K562 (cell line): ENCODE data around the gene MICAL1. TPM values are rescaled to one million over a fixed set of nuclear protein-coding genes. Genes with fewer than 3 reads are reported as not detected.

ENCODE experiments used
- ATAC-seq: fragments of 200-7000 bp; cut with Tn5 transposase; 3 replicates; pipeline ENCODE4 v1.9.1; 2020; ENCODE audit warnings: moderate library complexity
- BruUV-seq: library from RNA; stranded (reverse); fragments of 400-500 nt; replicated peaks from 2 replicates; lab custom pipeline; 2021; lab: Mats Ljungman, UMichigan
- CTCF ChIA-PET: fragments of 300-600 bp; formaldehyde crosslinking; extraction: SDS; loops from one replicate; lab custom pipeline; 2021; ENCODE audit warnings: low intra/inter-chr PET ratio; lab: Yijun Ruan, JAX
- POLR2A ChIA-PET: fragments of 300-600, 350-650 bp; sonication (Branson Sonifier 250); formaldehyde crosslinking; extraction: SDS; loops from one replicate; lab custom pipeline; 2021; ENCODE audit warnings: antibody characterized with exemption, inconsistent platforms; lab: Yijun Ruan, JAX
- DNase-seq, 4 experiments: peaks; one replicate each; pipeline versions ENCODE4 v3.0.0 to v3.0.0-alpha.2; 2011 to 2018; ENCODE audit warnings: low spot score in 3 of 4, mixed read lengths in 3 of 4; ENCODE audit errors: extremely low read depth in 1 of 4
- FAIRE-seq: peaks from 2 replicates; lab custom pipeline; 2011; peaks lifted over from hg19 to GRCh38; lab: Jason Lieb, UNC
- H2AFZ ChIP-seq: 2 replicates; pipeline ENCODE4 v1.6.0; 2011; ENCODE audit warnings: low read depth, low read length, control low read depth, inconsistent platforms
- H3K27ac ChIP-seq: fragments of 200-600 bp; 3 replicates; pipeline ENCODE4 v1.8.0; 2011; ENCODE audit warnings: low read depth, mild to moderate bottlenecking, control low read depth, inconsistent platforms, low read length, moderate library complexity, mixed read lengths; ENCODE audit errors: extremely low read depth
- H3K27me3 ChIP-seq, 2 experiments: fragments of 300-600 bp in 1 of 2; 2 replicates in 1 of 2; 3 replicates in 1 of 2; pipeline versions ENCODE4 v1.6.0 to v1.8.0; 2011; ENCODE audit warnings: inconsistent platforms in 2 of 2, low read length in 2 of 2, mild to moderate bottlenecking in 1 of 2, mixed read lengths in 1 of 2, moderate library complexity in 1 of 2; ENCODE audit not compliant: control insufficient read depth in 2 of 2, insufficient read depth in 2 of 2
- H3K36me3 ChIP-seq: fragments of 300-600 bp; 3 replicates; pipeline ENCODE4 v1.8.0; 2011; ENCODE audit warnings: mild to moderate bottlenecking, low read length, inconsistent platforms; ENCODE audit not compliant: control insufficient read depth, insufficient read depth
- H3K4me1 ChIP-seq, 2 experiments: fragments of 200-600 bp in 1 of 2; replicated peaks in 1 of 2; 2 replicates in 1 of 2; 3 replicates in 1 of 2; pipeline versions ENCODE4 v1.5.1 to v1.8.0; 2011; ENCODE audit warnings: inconsistent platforms in 2 of 2, low read length in 2 of 2, mild to moderate bottlenecking in 1 of 2, mixed read lengths in 1 of 2, moderate library complexity in 1 of 2; ENCODE audit not compliant: control insufficient read depth in 2 of 2, insufficient read depth in 2 of 2
- H3K4me2 ChIP-seq: 2 replicates; pipeline ENCODE4 v1.6.1; 2011; ENCODE audit warnings: low read length, control low read depth, inconsistent platforms, mixed read lengths; ENCODE audit not compliant: insufficient read depth
- H3K4me3 ChIP-seq: fragments of 200-600 bp; sonication (generic), shearing (Covaris generic); 2 replicates; pipeline ENCODE4 v1.5.1; 2016; ENCODE audit warnings: control low read depth, inconsistent platforms
- H3K79me2 ChIP-seq: fragments of 200-600 bp; 3 replicates; pipeline ENCODE4 v1.8.0; 2011; ENCODE audit warnings: low read length, inconsistent platforms; ENCODE audit not compliant: control insufficient read depth, insufficient read depth
- H3K9ac ChIP-seq, 2 experiments: 2 replicates each; pipeline versions ENCODE4 v1.6.0 to v1.6.1; 2011; ENCODE audit warnings: low read depth in 2 of 2, low read length in 2 of 2, control low read depth in 1 of 2, inconsistent platforms in 1 of 2, mild to moderate bottlenecking in 1 of 2, mixed read lengths in 1 of 2; ENCODE audit not compliant: insufficient read depth in 1 of 2
- H3K9me1 ChIP-seq: one replicate; pipeline ENCODE4 v1.6.0; 2011; ENCODE audit warnings: inconsistent platforms, mild to moderate bottlenecking, low read length, moderate library complexity; ENCODE audit not compliant: control insufficient read depth, insufficient read depth
- H3K9me3 ChIP-seq: replicated peaks from 2 replicates; pipeline ENCODE4 v1.5.1; 2011; ENCODE audit warnings: low read depth, low read length, inconsistent platforms; ENCODE audit not compliant: control insufficient read depth, insufficient read depth
- H4K20me1 ChIP-seq: replicated peaks from 2 replicates; pipeline ENCODE4 v1.6.1; 2011; ENCODE audit warnings: low read length, inconsistent platforms, mixed read lengths; ENCODE audit not compliant: control insufficient read depth, insufficient read depth
- MAFF ChIP-seq: IDR thresholded peaks from 2 replicates; pipeline ENCODE4 v1.6.1; 2012; ENCODE audit warnings: low read length, improper control_type of control experiment
- NCOA6 ChIP-seq: fragments of 450-650 bp; IDR thresholded peaks from 2 replicates; pipeline ENCODE4 v1.6.1; 2017; ENCODE audit warnings: mild to moderate bottlenecking
- NFE2 ChIP-seq: IDR thresholded peaks from 2 replicates; pipeline ENCODE4 v1.6.1; 2014; ENCODE audit warnings: antibody characterized with exemption, low read depth
- ZC3H8 ChIP-seq: fragments of 450-650 bp; IDR thresholded peaks from 2 replicates; pipeline ENCODE4 v1.6.1; 2017
- ZNF408 ChIP-seq: fragments of 250-450 bp; sonication (Bioruptor Pico); IDR thresholded peaks from 2 replicates; pipeline ENCODE4 v1.4.0; 2020; ENCODE audit warnings: low read depth, mild to moderate bottlenecking, moderate library complexity
- WGBS: fragments of 100-300 bp; shearing (Covaris generic); methylation state at CpG from one replicate; pipeline ENCODE4 v1.1.6; 2016; ENCODE audit warnings: low coverage, mixed read lengths; ENCODE audit not compliant: insufficient coverage; ENCODE audit errors: missing lambda C conversion rate; 5-methylcytosine and 5-hydroxymethylcytosine counted together
- in situ Hi-C: fragments of 300-500 bp; cut with MboI; formaldehyde crosslinking; loops from 4 replicates; pipeline ENCODE4 v1.15.0; 2018; ENCODE audit warnings: inconsistent platforms, mixed read lengths
- intact Hi-C: fragments of 100-400 bp; cut with micrococcal nuclease; formaldehyde crosslinking; loops from 2 replicates; pipeline ENCODE4 v1.14.2; 2022
- polyA plus RNA-seq, 8 experiments: library from polyadenylated mRNA; depleted of rRNA in 4 of 8; stranded (reverse) in 5 of 8; unstranded in 3 of 8; fragments of >200 nt; fragmentation: Nextera tagmentation in 2 of 8; fragmentation: Illumina TruSeq in 1 of 8; extraction: Ambion mirVana in 2 of 8; extraction: Trizol in 1 of 8; gene quantifications; 2 replicates each; pipeline versions ENCODE4 v1.2.1 to v1.2.3, GENCODE V29; 2011 to 2014; ENCODE audit warnings: inconsistent platforms in 1 of 8, missing spikeins in 1 of 8
- total RNA-seq, 7 experiments: library from RNA; depleted of rRNA in 6 of 7; stranded (reverse); fragments of >200 nt in 6 of 7; fragmentation: Illumina TruSeq in 2 of 7; extraction: Trizol in 2 of 7; gene quantifications; 2 replicates each; pipeline versions ENCODE4 v1.2.1 to v1.2.3, GENCODE V29; 2011 to 2021; ENCODE audit warnings: low replicate concordance in 1 of 7
- TF ChIP-seq, protein P1 (sequence below): fragments of 200-400 bp; formaldehyde crosslinking; IDR thresholded peaks from 2 replicates; pipeline ENCODE4 v1.6.1; 2017; ENCODE audit warnings: mild to moderate bottlenecking, low read depth, low read length, moderate library complexity
- TF ChIP-seq, protein P2 (sequence below): fragments of 450-650 bp; IDR thresholded peaks from 2 replicates; pipeline ENCODE4 v1.6.1; 2017; ENCODE audit warnings: mild to moderate bottlenecking, moderate library complexity
- TF ChIP-seq, protein P3 (sequence below), 3 experiments: fragments of 200-800 bp in 1 of 3; fragments of 250-450 bp in 1 of 3; fragments of 450-650 bp in 1 of 3; sonication (Bioruptor Pico) in 1 of 3; sonication (Bioruptor generic) in 1 of 3; formaldehyde crosslinking in 1 of 3; IDR thresholded peaks; 2 replicates each; pipeline versions ENCODE4 v1.6.1 to v1.8.0; 2016 to 2022; ENCODE audit warnings: mild to moderate bottlenecking in 2 of 3, missing genetic modification characterization in 2 of 3, missing compliant biosample characterization in 1 of 3, moderate library complexity in 1 of 3
- TF ChIP-seq, protein P4 (sequence below): fragments of 200-800 bp; sonication (Bioruptor generic); IDR thresholded peaks from 2 replicates; pipeline ENCODE4 v1.6.1; 2016; ENCODE audit warnings: missing genetic modification characterization, missing compliant biosample characterization

The MICAL1 gene
- total and polyA plus RNA-seq, 9 of the 15 experiments (the other 6 are each of a cell fraction or from before 2014, with no cell fraction given): 0.07 to 15.2 (median 7.0) TPM

DNA sequence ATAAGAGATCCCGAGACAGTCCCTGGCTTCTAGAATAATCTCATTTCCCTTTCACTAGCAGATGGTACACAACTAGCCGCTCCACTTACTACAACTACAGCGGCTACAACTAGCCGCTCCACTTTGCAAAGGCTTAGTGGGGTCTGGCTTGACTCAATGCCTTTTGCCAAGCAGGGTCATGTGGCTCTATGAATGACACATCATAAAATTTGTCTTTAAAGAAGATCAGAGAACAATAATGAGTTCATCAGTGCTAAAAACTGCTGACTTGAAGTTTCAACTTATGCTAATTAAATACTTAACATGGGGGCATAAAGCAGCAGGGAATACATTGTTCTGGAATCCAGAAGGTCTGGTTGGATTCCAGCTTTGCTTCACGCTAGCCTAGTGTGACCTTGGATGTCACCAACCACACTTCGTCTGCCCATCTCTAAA lies 2.0 kb upstream of the MICAL1 start:
- no peak overlapping the region; a peak in 1 of 4 replicates for H3K9ac ChIP-seq
- H3K27ac ChIP-seq: no peak overlapping the region
- WGBS: 84% methylated on average over 6 of the region's 6 CpGs
- no TSS peak for BruUV-seq
- H3K9me1 ChIP-seq: no peaks in the 10 kb centered on the region
- no peaks in the 10 kb centered on the region for H4K20me1 ChIP-seq
- CTCF ChIA-PET: no interaction called here
- ATAC-seq: no peak
- H2AFZ ChIP-seq: no peak overlapping the region
- intact Hi-C loops (no loop called here), in situ Hi-C loops (no loop called here)
- FAIRE-seq: peak; percentile 69
- H3K9me3 ChIP-seq: no peaks in the 10 kb centered on the region
- peaks cover 14% of the 10 kb centered on the region for H3K36me3 ChIP-seq
- H3K27me3 ChIP-seq: no peaks in the 10 kb centered on the region
- DNase-seq: no peak
- POLR2A ChIA-PET: interaction anchor here (0.6 to 8.2 kb wide), 3 partner anchors 12 to 133 kb away, joined by 3 to 92 read pairs (median 4); partner anchors contain the start of genes PPIL6 and SMPD2
- H3K4me3 ChIP-seq: no peak overlapping the region
- H3K4me2 ChIP-seq: no peak overlapping the region
- H3K79me2 ChIP-seq: no peaks in the 10 kb centered on the region; the same call in 2 of the 3 replicates
- peaks cover 5 to 29% of the 10 kb centered on the region in 2 experiments; a peak in 4 of 5 replicates for H3K4me1 ChIP-seq
- TF ChIP-seq, protein P1, sequence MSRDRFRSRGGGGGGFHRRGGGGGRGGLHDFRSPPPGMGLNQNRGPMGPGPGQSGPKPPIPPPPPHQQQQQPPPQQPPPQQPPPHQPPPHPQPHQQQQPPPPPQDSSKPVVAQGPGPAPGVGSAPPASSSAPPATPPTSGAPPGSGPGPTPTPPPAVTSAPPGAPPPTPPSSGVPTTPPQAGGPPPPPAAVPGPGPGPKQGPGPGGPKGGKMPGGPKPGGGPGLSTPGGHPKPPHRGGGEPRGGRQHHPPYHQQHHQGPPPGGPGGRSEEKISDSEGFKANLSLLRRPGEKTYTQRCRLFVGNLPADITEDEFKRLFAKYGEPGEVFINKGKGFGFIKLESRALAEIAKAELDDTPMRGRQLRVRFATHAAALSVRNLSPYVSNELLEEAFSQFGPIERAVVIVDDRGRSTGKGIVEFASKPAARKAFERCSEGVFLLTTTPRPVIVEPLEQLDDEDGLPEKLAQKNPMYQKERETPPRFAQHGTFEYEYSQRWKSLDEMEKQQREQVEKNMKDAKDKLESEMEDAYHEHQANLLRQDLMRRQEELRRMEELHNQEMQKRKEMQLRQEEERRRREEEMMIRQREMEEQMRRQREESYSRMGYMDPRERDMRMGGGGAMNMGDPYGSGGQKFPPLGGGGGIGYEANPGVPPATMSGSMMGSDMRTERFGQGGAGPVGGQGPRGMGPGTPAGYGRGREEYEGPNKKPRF: no peak
- TF ChIP-seq, protein P2, sequence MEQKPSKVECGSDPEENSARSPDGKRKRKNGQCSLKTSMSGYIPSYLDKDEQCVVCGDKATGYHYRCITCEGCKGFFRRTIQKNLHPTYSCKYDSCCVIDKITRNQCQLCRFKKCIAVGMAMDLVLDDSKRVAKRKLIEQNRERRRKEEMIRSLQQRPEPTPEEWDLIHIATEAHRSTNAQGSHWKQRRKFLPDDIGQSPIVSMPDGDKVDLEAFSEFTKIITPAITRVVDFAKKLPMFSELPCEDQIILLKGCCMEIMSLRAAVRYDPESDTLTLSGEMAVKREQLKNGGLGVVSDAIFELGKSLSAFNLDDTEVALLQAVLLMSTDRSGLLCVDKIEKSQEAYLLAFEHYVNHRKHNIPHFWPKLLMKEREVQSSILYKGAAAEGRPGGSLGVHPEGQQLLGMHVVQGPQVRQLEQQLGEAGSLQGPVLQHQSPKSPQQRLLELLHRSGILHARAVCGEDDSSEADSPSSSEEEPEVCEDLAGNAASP: no peak
- TF ChIP-seq ZNF408 (CRISPR knock-in tag) (no peak), MAFF (peak; percentile 72; the same call in 1 of the 2 replicates), NCOA6 (no peak), NFE2 (0 out of 2 replicates have a peak, but pooled peaks have one; percentile 8), ZC3H8 (no peak)
- TF ChIP-seq, protein P3, sequence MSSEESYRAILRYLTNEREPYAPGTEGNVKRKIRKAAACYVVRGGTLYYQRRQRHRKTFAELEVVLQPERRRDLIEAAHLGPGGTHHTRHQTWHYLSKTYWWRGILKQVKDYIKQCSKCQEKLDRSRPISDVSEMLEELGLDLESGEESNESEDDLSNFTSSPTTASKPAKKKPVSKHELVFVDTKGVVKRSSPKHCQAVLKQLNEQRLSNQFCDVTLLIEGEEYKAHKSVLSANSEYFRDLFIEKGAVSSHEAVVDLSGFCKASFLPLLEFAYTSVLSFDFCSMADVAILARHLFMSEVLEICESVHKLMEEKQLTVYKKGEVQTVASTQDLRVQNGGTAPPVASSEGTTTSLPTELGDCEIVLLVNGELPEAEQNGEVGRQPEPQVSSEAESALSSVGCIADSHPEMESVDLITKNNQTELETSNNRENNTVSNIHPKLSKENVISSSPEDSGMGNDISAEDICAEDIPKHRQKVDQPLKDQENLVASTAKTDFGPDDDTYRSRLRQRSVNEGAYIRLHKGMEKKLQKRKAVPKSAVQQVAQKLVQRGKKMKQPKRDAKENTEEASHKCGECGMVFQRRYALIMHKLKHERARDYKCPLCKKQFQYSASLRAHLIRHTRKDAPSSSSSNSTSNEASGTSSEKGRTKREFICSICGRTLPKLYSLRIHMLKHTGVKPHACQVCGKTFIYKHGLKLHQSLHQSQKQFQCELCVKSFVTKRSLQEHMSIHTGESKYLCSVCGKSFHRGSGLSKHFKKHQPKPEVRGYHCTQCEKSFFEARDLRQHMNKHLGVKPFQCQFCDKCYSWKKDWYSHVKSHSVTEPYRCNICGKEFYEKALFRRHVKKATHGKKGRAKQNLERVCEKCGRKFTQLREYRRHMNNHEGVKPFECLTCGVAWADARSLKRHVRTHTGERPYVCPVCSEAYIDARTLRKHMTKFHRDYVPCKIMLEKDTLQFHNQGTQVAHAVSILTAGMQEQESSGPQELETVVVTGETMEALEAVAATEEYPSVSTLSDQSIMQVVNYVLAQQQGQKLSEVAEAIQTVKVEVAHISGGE (CRISPR knock-in tag; IDR thresholded peaks at IDR 0.05): no peak
- TF ChIP-seq, protein P4, sequence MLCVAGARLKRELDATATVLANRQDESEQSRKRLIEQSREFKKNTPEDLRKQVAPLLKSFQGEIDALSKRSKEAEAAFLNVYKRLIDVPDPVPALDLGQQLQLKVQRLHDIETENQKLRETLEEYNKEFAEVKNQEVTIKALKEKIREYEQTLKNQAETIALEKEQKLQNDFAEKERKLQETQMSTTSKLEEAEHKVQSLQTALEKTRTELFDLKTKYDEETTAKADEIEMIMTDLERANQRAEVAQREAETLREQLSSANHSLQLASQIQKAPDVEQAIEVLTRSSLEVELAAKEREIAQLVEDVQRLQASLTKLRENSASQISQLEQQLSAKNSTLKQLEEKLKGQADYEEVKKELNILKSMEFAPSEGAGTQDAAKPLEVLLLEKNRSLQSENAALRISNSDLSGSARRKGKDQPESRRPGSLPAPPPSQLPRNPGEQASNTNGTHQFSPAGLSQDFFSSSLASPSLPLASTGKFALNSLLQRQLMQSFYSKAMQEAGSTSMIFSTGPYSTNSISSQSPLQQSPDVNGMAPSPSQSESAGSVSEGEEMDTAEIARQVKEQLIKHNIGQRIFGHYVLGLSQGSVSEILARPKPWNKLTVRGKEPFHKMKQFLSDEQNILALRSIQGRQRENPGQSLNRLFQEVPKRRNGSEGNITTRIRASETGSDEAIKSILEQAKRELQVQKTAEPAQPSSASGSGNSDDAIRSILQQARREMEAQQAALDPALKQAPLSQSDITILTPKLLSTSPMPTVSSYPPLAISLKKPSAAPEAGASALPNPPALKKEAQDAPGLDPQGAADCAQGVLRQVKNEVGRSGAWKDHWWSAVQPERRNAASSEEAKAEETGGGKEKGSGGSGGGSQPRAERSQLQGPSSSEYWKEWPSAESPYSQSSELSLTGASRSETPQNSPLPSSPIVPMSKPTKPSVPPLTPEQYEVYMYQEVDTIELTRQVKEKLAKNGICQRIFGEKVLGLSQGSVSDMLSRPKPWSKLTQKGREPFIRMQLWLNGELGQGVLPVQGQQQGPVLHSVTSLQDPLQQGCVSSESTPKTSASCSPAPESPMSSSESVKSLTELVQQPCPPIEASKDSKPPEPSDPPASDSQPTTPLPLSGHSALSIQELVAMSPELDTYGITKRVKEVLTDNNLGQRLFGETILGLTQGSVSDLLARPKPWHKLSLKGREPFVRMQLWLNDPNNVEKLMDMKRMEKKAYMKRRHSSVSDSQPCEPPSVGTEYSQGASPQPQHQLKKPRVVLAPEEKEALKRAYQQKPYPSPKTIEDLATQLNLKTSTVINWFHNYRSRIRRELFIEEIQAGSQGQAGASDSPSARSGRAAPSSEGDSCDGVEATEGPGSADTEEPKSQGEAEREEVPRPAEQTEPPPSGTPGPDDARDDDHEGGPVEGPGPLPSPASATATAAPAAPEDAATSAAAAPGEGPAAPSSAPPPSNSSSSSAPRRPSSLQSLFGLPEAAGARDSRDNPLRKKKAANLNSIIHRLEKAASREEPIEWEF (CRISPR knock-in tag): no peak
